Heart right ventricle (tissue), 16 donors: ENCODE data around the gene PVALEF. TPM values are rescaled to one million over a fixed set of nuclear protein-coding genes. Genes with fewer than 3 reads are reported as not detected.
A peak's percentile ranks its signal among the peaks of the same experiment; 100 is the strongest.

Experiments
- ATAC-seq, 8 donors: fragments of 200-7000 bp; cut with Tn5 transposase; one replicate each; pipeline ENCODE4 v1.9.1; 2020; ENCODE audit warnings: mild to moderate bottlenecking in 8 of 8, moderate library complexity in 8 of 8, moderate number of reproducible peaks in 1 of 8
- DNase-seq, 2 donors: peaks; one replicate each; pipeline ENCODE4 v3.0.0-alpha.2; 2020
- H3K27ac ChIP-seq, 10 donors: fragments of 200-600 bp; sonication (generic) in 2 of 10; one replicate each; pipeline versions ENCODE4 v1.5.0 to v1.8.0; 2020 to 2022; ENCODE audit warnings: mild to moderate bottlenecking in 3 of 10
- H3K27me3 ChIP-seq, 7 donors: fragments of 200-600 bp; one replicate each; pipeline ENCODE4 v1.8.0; 2021 to 2022; ENCODE audit warnings: mild to moderate bottlenecking in 2 of 7
- H3K36me3 ChIP-seq, 9 donors: fragments of 200-600 bp; sonication (generic) in 1 of 9; one replicate each; pipeline versions ENCODE4 v1.5.0 to v1.8.0; 2020 to 2022; ENCODE audit warnings: mild to moderate bottlenecking in 2 of 9
- H3K4me1 ChIP-seq, 9 donors: fragments of 200-600 bp; sonication (generic) in 1 of 9; one replicate each; pipeline versions ENCODE4 v1.5.0 to v1.8.0; 2020 to 2022; ENCODE audit warnings: mild to moderate bottlenecking in 4 of 9
- H3K4me3 ChIP-seq, 10 donors: fragments of 200-600 bp; sonication (generic) in 2 of 10; one replicate each; pipeline versions ENCODE4 v1.5.0 to v1.8.0; 2020 to 2022; ENCODE audit warnings: mild to moderate bottlenecking in 7 of 10, moderate library complexity in 2 of 10
- H3K9me3 ChIP-seq, 11 donors: fragments of 200-600 bp in 10 of 11; sonication (generic) in 2 of 11; one replicate each; pipeline versions ENCODE4 v1.5.0 to v1.8.0; 2013 to 2022; ENCODE audit warnings: mild to moderate bottlenecking in 2 of 11, control low read depth in 1 of 11, moderate library complexity in 1 of 11
- WGBS, 2 donors: extraction: QIAGEN DNeasy Blood & Tissue Kit; methylation state at CpG; one replicate each; pipeline ENCODE4 v1.1.7; 2013; ENCODE audit warnings: inconsistent platforms in 1 of 2; 5-methylcytosine and 5-hydroxymethylcytosine counted together
- intact Hi-C, 10 donors: fragments of 100-400 bp; cut with DNase I; formaldehyde crosslinking; loops; one replicate each; pipeline versions ENCODE4 v1.11.1 to v1.14.2; 2022
- polyA plus RNA-seq, 2 donors: library from polyadenylated mRNA; stranded (reverse); fragments of 200-250 nt; gene quantifications; one replicate each; pipeline ENCODE4 v1.2.3, GENCODE V29; 2013
- total RNA-seq, 10 donors: library from RNA; stranded (reverse); fragmentation: NEBNext Ultra II Directional in 3 of 10; extraction: Animal tissue kit (Norgen Biotek cat#: 25700) in 3 of 10; gene quantifications; one replicate each; pipeline versions ENCODE4 v1.2.1 to v1.2.4, GENCODE V29; 2021 to 2023
- TF ChIP-seq, protein P1 (sequence below), 9 donors: fragments of 200-600 bp; sonication (generic) in 2 of 9; IDR thresholded peaks; one replicate each; pipeline versions ENCODE4 v1.5.0 to v1.8.0; 2021 to 2022; ENCODE audit warnings: antibody characterized with exemption in 9 of 9, mild to moderate bottlenecking in 5 of 9, moderate library complexity in 1 of 9
- donor health status: Arrhythmogenic right ventricular cardiomyopathy.
- donor health status: ischemic (EF 13 %, LVEDD 7.1; RV severe dilation, severe dysfunction).
- donor health status: healthy with polysubstance abuse.
- donor health status: DM: no; HTN: yes; CAD: no.
- donor health status: DM: no; HTN: no; CAD: no.
- donor health status: ischemic (EF 25% LVEDD 6.9; RV normal size, moderate dysfunction).
- donor health status: ischemic (EF 25% LVEDD 5.7; RV mildly dilated, moderate dysfunction).
- donor health status: healthy.
- donor health status: DM: yes; HTN: yes; CAD: no.
- donor health status: Ischemic cardiomyopathy.
- donor health status: ischemic (EF 35%, LVEDD 5.7; RV mildly dilated, moderate dysfunction).
- donor health status: nonischemic (EF 11% LVEDD 7.7; RV severe dilation, severe dysfunction).
- donor health status: DM: yes; HTN: yes; CAD: no.
- donor health status: PGD.
- donor health status: ischemic (EF 29% LVEDD 5.4; RV normal size, mild dysfunction).
- donor health status: nonischemic (EF 23%, LVEDD 6.1; RV moderate dilation, normal function).

Gene PVALEF
- total and polyA plus RNA-seq, 12 donors: not detected

GRCh38 chr17:81228420-81228819, 63.1 kb downstream of the PVALEF start:
- Histone ChIP-seq H3K4me1 (peaks cover 0 to 19% (median 4%) of the 10 kb centered on the region in 9 donors), H3K27ac (no peak overlapping the region), H3K27me3 (no peaks in the 10 kb centered on the region), H3K36me3 (peaks cover 0 to 54% (median 5%) of the 10 kb centered on the region in 9 donors), H3K9me3 (peaks cover 0 to 9% (median 0%) of the 10 kb centered on the region in 11 donors), H3K4me3 (no peak overlapping the region)
- TF ChIP-seq, protein P1, sequence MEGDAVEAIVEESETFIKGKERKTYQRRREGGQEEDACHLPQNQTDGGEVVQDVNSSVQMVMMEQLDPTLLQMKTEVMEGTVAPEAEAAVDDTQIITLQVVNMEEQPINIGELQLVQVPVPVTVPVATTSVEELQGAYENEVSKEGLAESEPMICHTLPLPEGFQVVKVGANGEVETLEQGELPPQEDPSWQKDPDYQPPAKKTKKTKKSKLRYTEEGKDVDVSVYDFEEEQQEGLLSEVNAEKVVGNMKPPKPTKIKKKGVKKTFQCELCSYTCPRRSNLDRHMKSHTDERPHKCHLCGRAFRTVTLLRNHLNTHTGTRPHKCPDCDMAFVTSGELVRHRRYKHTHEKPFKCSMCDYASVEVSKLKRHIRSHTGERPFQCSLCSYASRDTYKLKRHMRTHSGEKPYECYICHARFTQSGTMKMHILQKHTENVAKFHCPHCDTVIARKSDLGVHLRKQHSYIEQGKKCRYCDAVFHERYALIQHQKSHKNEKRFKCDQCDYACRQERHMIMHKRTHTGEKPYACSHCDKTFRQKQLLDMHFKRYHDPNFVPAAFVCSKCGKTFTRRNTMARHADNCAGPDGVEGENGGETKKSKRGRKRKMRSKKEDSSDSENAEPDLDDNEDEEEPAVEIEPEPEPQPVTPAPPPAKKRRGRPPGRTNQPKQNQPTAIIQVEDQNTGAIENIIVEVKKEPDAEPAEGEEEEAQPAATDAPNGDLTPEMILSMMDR (IDR thresholded peaks at IDR 0.05): no peak
- peak in 3 of 8 donors; percentile 13 to 24 (median 20) for ATAC-seq
- intact Hi-C loops: loop anchor here in 3 of 10 donors (5.0 to 10.0 kb wide), 3 partner anchors 84 to 206 kb away; no protein-coding TSS in a partner anchor
- 87 to 89% methylated on average over 9 of the region's 9 CpGs for WGBS, 2 donors
- no peak for DNase-seq

DNA sequence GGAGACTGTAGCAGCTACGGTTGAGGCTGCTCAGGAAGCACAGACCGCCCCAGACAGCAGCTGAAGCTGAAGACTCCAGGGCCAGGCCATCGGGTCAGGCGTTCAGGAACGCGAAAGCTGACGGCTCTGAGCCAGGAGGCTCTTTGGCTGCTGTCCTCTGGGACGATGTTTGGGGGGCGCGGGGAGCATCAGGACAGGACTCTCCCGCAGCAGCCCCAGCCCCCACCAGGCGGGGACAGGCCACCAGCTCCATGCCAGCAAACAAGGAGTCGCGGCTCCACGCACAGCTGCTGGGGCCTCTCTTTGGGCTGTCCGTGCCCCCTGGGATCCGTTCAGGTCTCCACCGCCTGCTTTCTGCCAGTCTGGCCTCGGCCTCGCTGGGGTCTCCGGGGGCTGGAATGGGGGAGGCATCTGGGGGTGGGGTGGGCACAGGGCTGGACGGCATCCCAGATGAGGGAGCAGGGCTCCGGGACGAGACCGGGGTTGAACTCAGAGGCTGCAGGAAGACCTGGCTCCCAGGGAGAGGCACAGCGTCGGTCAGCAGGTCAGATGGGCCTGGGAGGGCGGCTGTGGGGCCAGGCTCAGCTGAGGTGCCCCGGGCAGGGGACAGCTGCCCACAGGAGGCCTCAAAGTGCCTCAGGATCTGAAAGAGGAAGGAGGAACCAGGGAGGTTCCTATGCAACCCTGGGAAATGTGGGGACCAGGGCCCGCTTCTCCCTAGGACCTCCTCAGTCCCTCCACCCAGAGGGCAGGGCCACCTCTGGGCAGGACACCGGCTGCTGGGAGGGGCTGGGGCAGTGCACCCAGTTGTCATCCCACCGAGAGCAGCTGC, 63.7 kb downstream of the PVALEF start:
- intact Hi-C loops: loop anchor here in 3 of 10 donors (5.0 to 10.0 kb wide), 3 partner anchors 84 to 207 kb away; no protein-coding TSS in a partner anchor
- DNase-seq: no peak
- Histone ChIP-seq H3K9me3 (peaks cover 0 to 9% (median 0%) of the 10 kb centered on the region in 11 donors), H3K27me3 (no peaks in the 10 kb centered on the region), H3K4me3 (no peak overlapping the region), H3K36me3 (peaks cover 0 to 58% (median 5%) of the 10 kb centered on the region in 9 donors), H3K4me1 (peaks cover 0 to 14% (median 0%) of the 10 kb centered on the region in 9 donors), H3K27ac (no peak overlapping the region)
- WGBS, 2 donors: 86 to 87% methylated on average over 32 of the region's 32 CpGs
- peak in 3 of 8 donors; percentile 9 to 18 (median 18) for ATAC-seq
- TF ChIP-seq, protein P1 (IDR thresholded peaks at IDR 0.05): no peak

DNA sequence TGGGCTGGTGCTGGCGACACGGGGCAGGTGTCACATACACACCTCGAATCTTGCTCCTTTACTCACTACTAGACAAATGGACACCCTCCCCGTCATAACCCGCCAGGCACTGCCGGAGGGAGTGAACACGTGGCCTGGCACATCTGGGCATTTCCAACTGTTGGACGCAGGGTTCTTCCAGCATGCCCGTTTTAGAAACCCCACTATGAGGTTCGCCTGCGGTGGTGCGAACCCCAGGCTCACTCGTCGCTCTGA, 64.3 kb downstream of the PVALEF start:
- DNase-seq (no peak), ATAC-seq (no peak)
- H3K9me3 ChIP-seq: peaks cover 0 to 9% (median 0%) of the 10 kb centered on the region in 11 donors
- no peak overlapping the region for H3K4me3 ChIP-seq
- no peaks in the 10 kb centered on the region for H3K27me3 ChIP-seq
- TF ChIP-seq, protein P1 (IDR thresholded peaks at IDR 0.05): no peak
- no peak overlapping the region for H3K27ac ChIP-seq
- intact Hi-C loops: loop anchor here in 3 of 10 donors (5.0 to 10.0 kb wide), 3 partner anchors 85 to 207 kb away; no protein-coding TSS in a partner anchor
- 95 to 96% methylated on average over 14 of the region's 14 CpGs for WGBS, 2 donors
- H3K4me1 ChIP-seq: peaks cover 0 to 14% (median 0%) of the 10 kb centered on the region in 9 donors
- peaks cover 0 to 58% (median 5%) of the 10 kb centered on the region in 9 donors for H3K36me3 ChIP-seq

- ATAC-seq: no peak
- H3K36me3 ChIP-seq: peaks cover 0 to 60% (median 5%) of the 10 kb centered on the region in 9 donors
- TF ChIP-seq, protein P1 (IDR thresholded peaks at IDR 0.05): peak in 7 of 9 donors; percentile 10 to 37 (median 14)
- no peak overlapping the region for H3K27ac ChIP-seq
- peaks cover 0 to 9% (median 0%) of the 10 kb centered on the region in 11 donors for H3K9me3 ChIP-seq
- no peaks in the 10 kb centered on the region for H3K27me3 ChIP-seq
- no peak for DNase-seq
- H3K4me3 ChIP-seq: no peak overlapping the region
- 91 to 93% methylated on average over 21 to 26 of the region's 26 CpGs for WGBS, 2 donors
- peaks cover 0 to 14% (median 0%) of the 10 kb centered on the region in 9 donors for H3K4me1 ChIP-seq
- intact Hi-C loops: loop anchor here in 1 of 10 donors (10.0 kb wide), 1 partner anchor 235 kb away; the partner anchor contains the start of gene CHMP6
Measured at GRCh38 chr17:81230043-81230820, 64.9 kb downstream of the PVALEF start.
